Spleen (tissue), 11 donors: ENCODE measurements around the gene TTLL3. TPM values are rescaled to one million over a fixed set of nuclear protein-coding genes. Genes with fewer than 3 reads are reported as not detected.

Experiments used
- DNase-seq: peaks from one replicate; pipeline ENCODE4 v3.0.0-alpha.2; 2020
- H3K27ac ChIP-seq, 8 donors: fragments of 200-600 bp; sonication (generic) in 7 of 8; 1 replicate in 4 of 8; 2 replicates in 4 of 8; pipeline versions ENCODE4 v1.5.0 to v1.8.0; 2016 to 2021; ENCODE audit warnings: inconsistent platforms in 4 of 8, mild to moderate bottlenecking in 4 of 8, moderate library complexity in 1 of 8
- H3K27me3 ChIP-seq, 7 donors: fragments of 200-600 bp; sonication (generic) in 6 of 7; replicated peaks in 1 of 7; 1 replicate in 4 of 7; 2 replicates in 3 of 7; pipeline versions ENCODE4 v1.5.0 to v1.8.0; 2016 to 2021; ENCODE audit warnings: inconsistent platforms in 3 of 7, mild to moderate bottlenecking in 1 of 7
- H3K36me3 ChIP-seq, 6 donors: fragments of 200-600 bp; sonication (generic) in 5 of 6; 1 replicate in 4 of 6; 2 replicates in 2 of 6; pipeline versions ENCODE4 v1.5.0 to v1.8.0; 2016 to 2021; ENCODE audit warnings: inconsistent platforms in 2 of 6
- H3K4me1 ChIP-seq, 6 donors: fragments of 200-600 bp; sonication (generic) in 5 of 6; 1 replicate in 3 of 6; 2 replicates in 3 of 6; pipeline versions ENCODE4 v1.5.0 to v1.8.0; 2016 to 2021; ENCODE audit warnings: inconsistent platforms in 3 of 6
- H3K4me3 ChIP-seq, 8 donors: fragments of 200-600 bp; sonication (generic) in 7 of 8; 1 replicate in 4 of 8; 2 replicates in 4 of 8; pipeline versions ENCODE4 v1.5.0 to v1.8.0; 2016 to 2021; ENCODE audit warnings: inconsistent platforms in 4 of 8, mild to moderate bottlenecking in 4 of 8, moderate library complexity in 2 of 8
- H3K9me3 ChIP-seq, 8 donors: fragments of 200-600 bp; sonication (generic) in 7 of 8; 1 replicate in 4 of 8; 2 replicates in 4 of 8; pipeline versions ENCODE4 v1.5.0 to v1.8.0; 2016 to 2021; ENCODE audit warnings: inconsistent platforms in 4 of 8
- CTCF ChIP-seq, 11 experiments: fragments of 200-600 bp in 7 of 11; fragments of 450-650 bp in 4 of 11; sonication (generic) in 4 of 11; IDR thresholded peaks in 8 of 11; conservative IDR thresholded peaks in 3 of 11; 1 replicate in 7 of 11; 2 replicates in 4 of 11; pipeline versions ENCODE4 v1.4.0 to v1.8.0; 2016 to 2021; ENCODE audit warnings: antibody characterized with exemption in 11 of 11, inconsistent platforms in 4 of 11, mild to moderate bottlenecking in 1 of 11
- POLR2A ChIP-seq, 3 donors: fragments of 450-650 bp; IDR thresholded peaks; one replicate each; pipeline ENCODE4 v1.5.1; 2017; ENCODE audit warnings: antibody characterized with exemption in 3 of 3, mild to moderate bottlenecking in 1 of 3
- POLR2AphosphoS5 ChIP-seq, 3 donors: sonication (generic); formaldehyde crosslinking; IDR thresholded peaks; one replicate each; pipeline ENCODE4 v1.5.1; 2017; ENCODE audit warnings: antibody characterized with exemption in 3 of 3
- WGBS, 5 donors: extraction: QIAGEN DNeasy Blood & Tissue Kit in 3 of 5; methylation state at CpG; one replicate each; pipeline versions ENCODE4 v1.1.5 to v1.1.7; 2013 to 2018; 5-methylcytosine and 5-hydroxymethylcytosine counted together
- intact Hi-C: fragments of 100-400 bp; cut with DNase I; formaldehyde crosslinking; loops from one replicate; pipeline ENCODE4 v1.15.0; 2023; ENCODE audit warnings: low total_unique reads
- polyA plus RNA-seq, 3 donors: library from polyadenylated mRNA; stranded (reverse); fragments of 200-250 nt; gene quantifications; one replicate each; pipeline ENCODE4 v1.2.1, GENCODE V29; 2013
- total RNA-seq, 7 donors: library from RNA; depleted of rRNA in 3 of 7; stranded (reverse); fragments of >200 nt in 3 of 7; fragmentation: NEBNext Ultra II Directional in 4 of 7; extraction: Animal tissue kit (Norgen Biotek cat#: 25700) in 4 of 7; gene quantifications; one replicate each; pipeline versions ENCODE4 v1.1.0 to v1.2.1, GENCODE V29; 2016 to 2021
- donor health status: healthy with polysubstance abuse.
- donor health status: DM: no; HTN: no; CAD: no; lungs with moderate emphysema.
- donor health status: DM: no; HTN: no; CAD: no.
- donor health status: Bipolar disorder and iron deficiency.
- donor health status: healthy.
- donor health status: DM: no; HTN: no; CAD: no.
- donor health status: DM: yes; HTN: yes; CAD: no.

TTLL3 gene
- total and polyA plus RNA-seq, 10 donors, result 24.8 to 143 (median 74.0) TPM

- TF ChIP-seq POLR2AphosphoS5 (IDR thresholded peaks at IDR 0.05) (no peak), CTCF (IDR thresholded peaks at IDR 0.05 in 8 of 11, conservative IDR thresholded peaks at IDR 0.05 in 3 of 11) (no peak), POLR2A (IDR thresholded peaks at IDR 0.05) (no peak)
- H3K27me3 ChIP-seq, result no peaks in the 10 kb centered on the region
- intact Hi-C loops, result no loop called here
- H3K4me1 ChIP-seq, result peaks cover 26 to 61% (median 47%) of the 10 kb centered on the region in 6 donors
- H3K27ac ChIP-seq, result peak overlapping the region in 6 of 8 donors; percentile 70 to 89 (median 80)
- WGBS, 5 donors, result 41 to 66% (median 42%) methylated on average over 6 of the region's 6 CpGs
- H3K4me3 ChIP-seq, result no peak overlapping the region
- peaks cover 0 to 49% (median 26%) of the 10 kb centered on the region in 6 donors for H3K36me3 ChIP-seq
- H3K9me3 ChIP-seq, result no peaks in the 10 kb centered on the region
- peak; percentile 78 for DNase-seq
Measured at GRCh38 chr3:9779075-9779593, 30.9 kb upstream of the TTLL3 start.

- DNase-seq, result peak; percentile 89
- peaks cover 0 to 57% (median 33%) of the 10 kb centered on the region in 6 donors for H3K36me3 ChIP-seq
- WGBS, 5 donors, result 24 to 39% (median 35%) methylated on average over 8 of the region's 8 CpGs
- no peak for TF ChIP-seq CTCF (IDR thresholded peaks at IDR 0.05 in 8 of 11, conservative IDR thresholded peaks at IDR 0.05 in 3 of 11)
- TF ChIP-seq POLR2A (IDR thresholded peaks at IDR 0.05), result no peak
- TF ChIP-seq POLR2AphosphoS5 (IDR thresholded peaks at IDR 0.05), result peak in 2 of 3 donors; percentile 57 to 59
- H3K27ac ChIP-seq, result peak overlapping the region; percentile 68 to 89 (median 78)
- peaks cover 26 to 61% (median 47%) of the 10 kb centered on the region in 6 donors for H3K4me1 ChIP-seq
- intact Hi-C loops, result no loop called here
- no peaks in the 10 kb centered on the region for H3K27me3 ChIP-seq
- peak overlapping the region in 1 of 8 donors; percentile 37 for H3K4me3 ChIP-seq
- H3K9me3 ChIP-seq, result no peaks in the 10 kb centered on the region
Measured at GRCh38 chr3:9779721-9780457, 30.2 kb upstream of the TTLL3 start.

- Histone ChIP-seq H3K27me3 (no peaks in the 10 kb centered on the region), H3K4me3 (peak overlapping the region in 1 of 8 donors; percentile 37), H3K4me1 (peaks cover 26 to 61% (median 47%) of the 10 kb centered on the region in 6 donors), H3K36me3 (peaks cover 0 to 62% (median 39%) of the 10 kb centered on the region in 6 donors), H3K9me3 (no peaks in the 10 kb centered on the region), H3K27ac (peak overlapping the region; percentile 68 to 89 (median 78))
- TF ChIP-seq CTCF (IDR thresholded peaks at IDR 0.05 in 8 of 11, conservative IDR thresholded peaks at IDR 0.05 in 3 of 11) (no peak), POLR2AphosphoS5 (IDR thresholded peaks at IDR 0.05) (peak in 1 of 3 donors; percentile 64)
- WGBS, 5 donors, result 38 to 68% (median 65%) methylated on average over 10 of the region's 10 CpGs
- DNase-seq, result peak; percentile 85
- intact Hi-C loops, result no loop called here
Measured at GRCh38 chr3:9780458-9780812, 29.6 kb upstream of the TTLL3 start.

GRCh38 chr3:9780910-9781309 lies 29.2 kb upstream of the TTLL3 start:
- WGBS, 5 donors, result 71 to 80% (median 78%) methylated on average over 4 of the region's 4 CpGs
- Histone ChIP-seq H3K27ac (peak overlapping the region in 7 of 8 donors; percentile 70 to 89 (median 78)), H3K27me3 (no peaks in the 10 kb centered on the region), H3K4me3 (no peak overlapping the region), H3K4me1 (peaks cover 26 to 61% (median 47%) of the 10 kb centered on the region in 6 donors), H3K36me3 (peaks cover 0 to 67% (median 43%) of the 10 kb centered on the region in 6 donors), H3K9me3 (no peaks in the 10 kb centered on the region)
- TF ChIP-seq POLR2A (IDR thresholded peaks at IDR 0.05) (no peak), CTCF (IDR thresholded peaks at IDR 0.05 in 8 of 11, conservative IDR thresholded peaks at IDR 0.05 in 3 of 11) (no peak), POLR2AphosphoS5 (IDR thresholded peaks at IDR 0.05) (no peak)
- no peak for DNase-seq
- intact Hi-C loops, result no loop called here
